ENCODE measurements around the gene CADPS2.

The CADPS2 gene

GRCh38 chr7:122770686-122771335, 115.4 kb downstream of the CADPS2 start:
- DNase-seq (ENCODE audit: low read depth in 2 of 2): no peak

GRCh38 chr7:122768827-122769226, 117.4 kb downstream of the CADPS2 start:
- DNase-seq (ENCODE audit: low read depth in 2 of 2): no peak

GRCh38 chr7:122767339-122767738, 118.9 kb downstream of the CADPS2 start:
- DNase-seq (ENCODE audit: low read depth in 2 of 2): no peak

GRCh38 chr7:122766593-122766992, 119.7 kb downstream of the CADPS2 start:
- no peak for DNase-seq (ENCODE audit: low read depth in 2 of 2)

GRCh38 chr7:122764902-122765301, 121.4 kb downstream of the CADPS2 start:
- no peak for DNase-seq (ENCODE audit: low read depth in 2 of 2)

GRCh38 chr7:122764020-122764419, 122.2 kb downstream of the CADPS2 start:
- no peak for DNase-seq (ENCODE audit: low read depth in 2 of 2)

GRCh38 chr7:122762071-122762470, 124.2 kb downstream of the CADPS2 start:
- no peak for DNase-seq (ENCODE audit: low read depth in 2 of 2)

- no peak for DNase-seq (ENCODE audit: low read depth in 2 of 2)
Measured at GRCh38 chr7:122758501-122758900, 127.8 kb downstream of the CADPS2 start.

GRCh38 chr7:122756860-122757259, 129.4 kb downstream of the CADPS2 start:
- no peak for DNase-seq (ENCODE audit: low read depth in 2 of 2)

- no peak for DNase-seq (ENCODE audit: low read depth in 2 of 2)
Measured at GRCh38 chr7:122755696-122756095, 130.6 kb downstream of the CADPS2 start.

GRCh38 chr7:122752583-122752982, 133.7 kb downstream of the CADPS2 start:
- DNase-seq (ENCODE audit: low read depth in 2 of 2): no peak

- no peak for DNase-seq (ENCODE audit: low read depth in 2 of 2)
Measured at GRCh38 chr7:122750389-122750788, 135.9 kb downstream of the CADPS2 start.

GRCh38 chr7:122748195-122748594, 138.1 kb downstream of the CADPS2 start:
- no peak for DNase-seq (ENCODE audit: low read depth in 2 of 2)

- DNase-seq (ENCODE audit: low read depth in 2 of 2): no peak
Measured at GRCh38 chr7:122746948-122747347, 139.3 kb downstream of the CADPS2 start.

GRCh38 chr7:122743211-122743610, 143.0 kb downstream of the CADPS2 start:
- no peak for DNase-seq (ENCODE audit: low read depth in 2 of 2)

- no peak for DNase-seq (ENCODE audit: low read depth in 2 of 2)
Measured at GRCh38 chr7:122738947-122739346, 147.3 kb downstream of the CADPS2 start.

GRCh38 chr7:122736183-122736582, 150.1 kb downstream of the CADPS2 start:
- DNase-seq (ENCODE audit: low read depth in 2 of 2): no peak

- no peak for DNase-seq (ENCODE audit: low read depth in 2 of 2)
Measured at GRCh38 chr7:122727759-122728158, 158.5 kb downstream of the CADPS2 start.

- no peak for DNase-seq (ENCODE audit: low read depth in 2 of 2)
Measured at GRCh38 chr7:122727354-122727753, 158.9 kb downstream of the CADPS2 start.

GRCh38 chr7:122726881-122727280, 159.4 kb downstream of the CADPS2 start:
- DNase-seq (ENCODE audit: low read depth in 2 of 2): no peak

GRCh38 chr7:122724366-122724765, 161.9 kb downstream of the CADPS2 start:
- no peak for DNase-seq (ENCODE audit: low read depth in 2 of 2)

GRCh38 chr7:122719010-122719578, 167.2 kb downstream of the CADPS2 start:
- no peak for DNase-seq (ENCODE audit: low read depth in 2 of 2)

- DNase-seq (ENCODE audit: low read depth in 2 of 2): no peak
Measured at GRCh38 chr7:122717356-122718089, 168.7 kb downstream of the CADPS2 start.

Measured in stimulated activated CD4-positive, alpha-beta T cell treated with anti-CD3 and anti-CD28 coated beads, Interleukin-12 subunit alpha, Interleukin-12 subunit beta, amount 100 ng/mL, for 24 hours (primary cell).